HEK293 (cell line): ENCODE measurements around the gene HOXB8.

ENCODE experiments used
- CTCF ChIA-PET: fragments of 350-600 bp; formaldehyde crosslinking; extraction: SDS; loops from one replicate; lab custom pipeline; 2021; ENCODE audit warnings: antibody characterized with exemption; lab: Yijun Ruan, JAX
- POLR2A ChIA-PET: fragments of 300-600 bp; formaldehyde crosslinking; extraction: SDS; loops from one replicate; lab custom pipeline; 2020; ENCODE audit warnings: antibody characterized with exemption, inconsistent platforms; lab: Yijun Ruan, JAX
- H3K27ac ChIP-seq: fragments of 200-500 bp; sonication (Bioruptor generic); 2 replicates; pipeline ENCODE4 v1.5.1; 2014; ENCODE audit warnings: low read depth, low read length, control low read depth, inconsistent platforms; ENCODE audit errors: extremely low read depth
- H3K36me3 ChIP-seq, 2 experiments: fragments of 200-500 bp in 1 of 2; sonication (Bioruptor generic) in 1 of 2; 1 replicate in 1 of 2; 2 replicates in 1 of 2; pipeline ENCODE4 v1.5.1; 2014 to 2017; ENCODE audit warnings: inconsistent platforms in 2 of 2, low read length in 2 of 2; ENCODE audit not compliant: control insufficient read depth in 2 of 2, insufficient read depth in 1 of 2
- H3K4me1 ChIP-seq: fragments of 200-500 bp; sonication (Bioruptor generic); 2 replicates; pipeline ENCODE4 v1.5.1; 2014; ENCODE audit warnings: mild to moderate bottlenecking, low read length, inconsistent platforms; ENCODE audit not compliant: control insufficient read depth, insufficient read depth
- H3K4me3 ChIP-seq: 2 replicates; pipeline ENCODE4 v1.5.1; 2011; ENCODE audit warnings: low read depth, mild to moderate bottlenecking, control low read depth, low read length, moderate library complexity
- H3K9me3 ChIP-seq: fragments of 200-500 bp; sonication (Bioruptor generic); 2 replicates; pipeline ENCODE4 v1.5.1; 2014; ENCODE audit warnings: low read depth, low read length, inconsistent platforms; ENCODE audit not compliant: control insufficient read depth, insufficient read depth
- KLF10 ChIP-seq: fragments of 450-650 bp; IDR thresholded peaks from 2 replicates; pipeline ENCODE4 v1.5.1; 2018; ENCODE audit warnings: missing biosample characterization, mild to moderate bottlenecking, missing genetic modification characterization
- KLF16 ChIP-seq: fragments of 450-650 bp; formaldehyde crosslinking; IDR thresholded peaks from 2 replicates; pipeline ENCODE4 v1.5.1; 2017; ENCODE audit warnings: missing biosample characterization, missing genetic modification characterization
- MYNN ChIP-seq: fragments of 450-650 bp; formaldehyde crosslinking; IDR thresholded peaks from 2 replicates; pipeline ENCODE4 v1.5.1; 2016; ENCODE audit warnings: missing biosample characterization, missing genetic modification characterization, borderline replicate concordance
- PRDM1 ChIP-seq: fragments of 450-650 bp; formaldehyde crosslinking; IDR thresholded peaks from 2 replicates; pipeline ENCODE4; 2016; ENCODE audit warnings: missing biosample characterization, missing genetic modification characterization
- WT1 ChIP-seq: fragments of 450-650 bp; formaldehyde crosslinking; IDR thresholded peaks from 2 replicates; pipeline ENCODE4 v1.5.1; 2016; ENCODE audit warnings: missing biosample characterization, missing genetic modification characterization
- ZBTB7A ChIP-seq: fragments of 450-650 bp; formaldehyde crosslinking; IDR thresholded peaks from 2 replicates; pipeline ENCODE4 v1.5.1; 2016; ENCODE audit warnings: low read depth, missing biosample characterization, missing genetic modification characterization
- ZBTB8A ChIP-seq: fragments of 450-650 bp; formaldehyde crosslinking; IDR thresholded peaks from 2 replicates; pipeline ENCODE4 v1.5.1; 2016; ENCODE audit warnings: missing biosample characterization, missing genetic modification characterization
- ZFHX2 ChIP-seq: fragments of 450-650 bp; formaldehyde crosslinking; conservative IDR thresholded peaks from 2 replicates; pipeline ENCODE4 v1.5.1; 2016; ENCODE audit warnings: missing biosample characterization, missing genetic modification characterization
- ZFP41 ChIP-seq: fragments of 450-650 bp; formaldehyde crosslinking; IDR thresholded peaks from 2 replicates; pipeline ENCODE4 v1.5.1; 2016; ENCODE audit warnings: missing biosample characterization, missing genetic modification characterization, borderline replicate concordance
- ZNF341 ChIP-seq: fragments of 450-650 bp; formaldehyde crosslinking; IDR thresholded peaks from 2 replicates; pipeline ENCODE4; 2016; ENCODE audit warnings: low read depth, missing biosample characterization, missing genetic modification characterization
- ZNF561 ChIP-seq: fragments of 450-650 bp; IDR thresholded peaks from 2 replicates; pipeline ENCODE4 v1.5.1; 2018; ENCODE audit warnings: missing biosample characterization, missing genetic modification characterization, borderline replicate concordance
- ZNF596 ChIP-seq: fragments of 450-650 bp; IDR thresholded peaks from 2 replicates; pipeline ENCODE4 v1.5.0; 2018; ENCODE audit warnings: missing biosample characterization, mild to moderate bottlenecking, missing genetic modification characterization, moderate library complexity
- ZNF664 ChIP-seq: fragments of 450-650 bp; formaldehyde crosslinking; IDR thresholded peaks from 2 replicates; pipeline ENCODE4 v1.5.1; 2016; ENCODE audit warnings: missing biosample characterization, missing genetic modification characterization
- ZNF785 ChIP-seq: fragments of 450-650 bp; formaldehyde crosslinking; IDR thresholded peaks from 2 replicates; pipeline ENCODE4 v1.5.1; 2016; ENCODE audit warnings: missing biosample characterization, missing genetic modification characterization
- TF ChIP-seq, protein P1 (sequence below): fragments of 450-650 bp; formaldehyde crosslinking; IDR thresholded peaks from 2 replicates; pipeline ENCODE4 v1.5.1; 2016; ENCODE audit warnings: missing biosample characterization, missing genetic modification characterization
- TF ChIP-seq, protein P2 (sequence below): fragments of 450-650 bp; formaldehyde crosslinking; IDR thresholded peaks from 2 replicates; pipeline ENCODE4 v1.5.1; 2016; ENCODE audit warnings: missing biosample characterization, missing genetic modification characterization
- TF ChIP-seq, protein P3 (sequence below): fragments of 450-650 bp; formaldehyde crosslinking; IDR thresholded peaks from 2 replicates; pipeline ENCODE4 v1.5.1; 2017; ENCODE audit warnings: missing biosample characterization, missing genetic modification characterization
- TF ChIP-seq, protein P4 (sequence below): fragments of 450-650 bp; formaldehyde crosslinking; IDR thresholded peaks from 2 replicates; pipeline ENCODE4 v1.5.1; 2017; ENCODE audit warnings: missing biosample characterization, missing genetic modification characterization
- TF ChIP-seq, protein P5 (sequence below): fragments of 450-650 bp; formaldehyde crosslinking; IDR thresholded peaks from 2 replicates; pipeline ENCODE4 v1.5.1; 2017; ENCODE audit warnings: missing biosample characterization, missing genetic modification characterization
- TF ChIP-seq, protein P6 (sequence below): fragments of 450-650 bp; formaldehyde crosslinking; IDR thresholded peaks from 2 replicates; pipeline ENCODE4 v1.5.1; 2016; ENCODE audit warnings: missing biosample characterization, missing genetic modification characterization

Gene HOXB8

DNA sequence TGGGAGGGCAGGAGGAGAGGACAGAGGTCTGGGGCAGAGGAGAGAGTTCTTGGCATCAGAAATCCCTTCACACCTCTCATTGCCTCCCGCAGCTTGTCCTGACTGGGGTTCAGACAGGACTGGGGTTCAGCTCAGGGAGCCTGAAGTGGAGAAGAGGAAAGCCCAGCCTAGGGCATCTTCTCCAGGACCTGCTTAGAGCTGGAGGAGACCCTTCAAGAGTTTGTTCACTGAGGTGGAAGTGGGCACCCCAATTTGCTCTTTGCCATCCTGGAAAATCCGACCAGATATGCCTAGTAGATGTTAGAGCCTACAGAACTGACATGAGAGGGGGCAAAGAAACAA, 27.0 kb downstream of the HOXB8 start:
- TF ChIP-seq ZNF596 (tag by site-specific recombination) (0 out of 2 replicates have a peak, but pooled peaks have one; percentile 9), ZNF785 (tag by site-specific recombination) (no peak), ZFP41 (no peak)
- TF ChIP-seq, protein P1, sequence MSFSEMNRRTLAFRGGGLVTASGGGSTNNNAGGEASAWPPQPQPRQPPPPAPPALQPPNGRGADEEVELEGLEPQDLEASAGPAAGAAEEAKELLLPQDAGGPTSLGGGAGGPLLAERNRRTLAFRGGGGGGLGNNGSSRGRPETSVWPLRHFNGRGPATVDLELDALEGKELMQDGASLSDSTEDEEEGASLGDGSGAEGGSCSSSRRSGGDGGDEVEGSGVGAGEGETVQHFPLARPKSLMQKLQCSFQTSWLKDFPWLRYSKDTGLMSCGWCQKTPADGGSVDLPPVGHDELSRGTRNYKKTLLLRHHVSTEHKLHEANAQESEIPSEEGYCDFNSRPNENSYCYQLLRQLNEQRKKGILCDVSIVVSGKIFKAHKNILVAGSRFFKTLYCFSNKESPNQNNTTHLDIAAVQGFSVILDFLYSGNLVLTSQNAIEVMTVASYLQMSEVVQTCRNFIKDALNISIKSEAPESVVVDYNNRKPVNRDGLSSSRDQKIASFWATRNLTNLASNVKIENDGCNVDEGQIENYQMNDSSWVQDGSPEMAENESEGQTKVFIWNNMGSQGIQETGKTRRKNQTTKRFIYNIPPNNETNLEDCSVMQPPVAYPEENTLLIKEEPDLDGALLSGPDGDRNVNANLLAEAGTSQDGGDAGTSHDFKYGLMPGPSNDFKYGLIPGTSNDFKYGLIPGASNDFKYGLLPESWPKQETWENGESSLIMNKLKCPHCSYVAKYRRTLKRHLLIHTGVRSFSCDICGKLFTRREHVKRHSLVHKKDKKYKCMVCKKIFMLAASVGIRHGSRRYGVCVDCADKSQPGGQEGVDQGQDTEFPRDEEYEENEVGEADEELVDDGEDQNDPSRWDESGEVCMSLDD (tag by site-specific recombination) = peak; percentile 59; the same call in 1 of the 2 replicates
- TF ChIP-seq, protein P2, sequence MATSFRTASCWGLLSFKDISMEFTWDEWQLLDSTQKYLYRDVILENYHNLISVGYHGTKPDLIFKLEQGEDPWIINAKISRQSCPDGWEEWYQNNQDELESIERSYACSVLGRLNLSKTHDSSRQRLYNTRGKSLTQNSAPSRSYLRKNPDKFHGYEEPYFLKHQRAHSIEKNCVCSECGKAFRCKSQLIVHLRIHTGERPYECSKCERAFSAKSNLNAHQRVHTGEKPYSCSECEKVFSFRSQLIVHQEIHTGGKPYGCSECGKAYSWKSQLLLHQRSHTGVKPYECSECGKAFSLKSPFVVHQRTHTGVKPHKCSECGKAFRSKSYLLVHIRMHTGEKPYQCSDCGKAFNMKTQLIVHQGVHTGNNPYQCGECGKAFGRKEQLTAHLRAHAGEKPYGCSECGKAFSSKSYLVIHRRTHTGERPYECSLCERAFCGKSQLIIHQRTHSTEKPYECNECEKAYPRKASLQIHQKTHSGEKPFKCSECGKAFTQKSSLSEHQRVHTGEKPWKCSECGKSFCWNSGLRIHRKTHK (tag by site-specific recombination) = no peak
- ChIA-PET POLR2A (interaction anchor here (0.8 to 2.4 kb wide), 7 partner anchors 9 to 88 kb away, joined by 3 to 9 read pairs (median 4); no protein-coding TSS in a partner anchor), CTCF (interaction anchor here (0.7 to 3.2 kb wide), 17 partner anchors 25 to 374 kb away, joined by 3 to 18 read pairs (median 5); no protein-coding TSS in a partner anchor)
- H3K9me3 ChIP-seq = no peaks in the 10 kb centered on the region
- H3K36me3 ChIP-seq = peaks cover 0 to 33% of the 10 kb centered on the region in 2 experiments; a peak in 2 of 3 replicates
- no peak overlapping the region for H3K4me3 ChIP-seq
- H3K27ac ChIP-seq = peak overlapping the region; percentile 92
- peaks cover 46% of the 10 kb centered on the region for H3K4me1 ChIP-seq

DNA sequence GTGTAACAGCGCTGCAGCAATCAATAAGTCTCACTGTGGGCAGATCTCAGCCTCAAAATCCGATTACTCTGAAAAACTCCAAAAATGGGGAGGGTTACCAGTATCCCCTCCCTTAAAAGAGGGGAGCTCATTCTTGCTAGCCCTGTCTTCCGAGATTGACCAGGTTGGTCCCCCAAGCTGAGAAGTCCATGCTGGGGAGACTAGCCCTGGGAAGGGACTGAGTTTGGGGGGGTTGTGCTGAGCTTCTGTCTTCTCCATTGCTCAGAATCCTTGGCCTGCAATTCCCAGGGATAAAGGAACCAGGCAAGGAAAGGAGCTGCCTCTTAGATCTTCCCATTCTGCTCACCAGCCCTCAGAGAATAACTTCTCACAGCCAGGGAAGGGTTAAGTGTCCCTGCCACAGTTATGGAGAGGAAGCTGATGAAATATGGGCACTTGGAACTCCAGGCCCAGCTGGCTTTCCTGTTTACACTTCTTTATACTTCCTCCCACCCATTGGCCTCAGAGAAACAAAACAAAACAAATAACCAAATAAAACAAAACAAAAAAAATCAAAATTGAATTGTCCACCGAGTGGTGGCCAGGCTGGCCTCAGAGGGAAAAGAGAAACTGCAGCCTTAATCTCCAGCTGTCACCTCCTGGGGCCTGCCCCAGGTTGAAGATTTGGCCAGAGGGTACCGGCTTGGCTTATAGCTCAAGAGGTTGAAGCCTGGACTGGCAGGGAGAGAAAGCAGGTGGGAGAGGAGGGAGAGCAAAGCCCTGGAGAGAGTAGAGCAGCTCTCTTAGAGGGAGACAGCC, 27.6 kb downstream of the HOXB8 start:
- H3K4me1 ChIP-seq = peaks cover 50% of the 10 kb centered on the region
- H3K4me3 ChIP-seq = no peak overlapping the region
- POLR2A ChIA-PET = interaction anchor here (0.5 to 2.4 kb wide), 8 partner anchors 9 to 410 kb away, joined by 3 to 9 read pairs (median 4); partner anchors contain the start of gene IGF2BP1
- CTCF ChIA-PET = interaction anchor here (0.6 to 3.2 kb wide), 21 partner anchors 22 to 652 kb away, joined by 3 to 18 read pairs (median 3); no protein-coding TSS in a partner anchor
- H3K9me3 ChIP-seq = no peaks in the 10 kb centered on the region
- H3K36me3 ChIP-seq = peaks cover 0 to 33% of the 10 kb centered on the region in 2 experiments; a peak in 2 of 3 replicates
- peak overlapping the region; percentile 92 for H3K27ac ChIP-seq
- TF ChIP-seq, protein P3, sequence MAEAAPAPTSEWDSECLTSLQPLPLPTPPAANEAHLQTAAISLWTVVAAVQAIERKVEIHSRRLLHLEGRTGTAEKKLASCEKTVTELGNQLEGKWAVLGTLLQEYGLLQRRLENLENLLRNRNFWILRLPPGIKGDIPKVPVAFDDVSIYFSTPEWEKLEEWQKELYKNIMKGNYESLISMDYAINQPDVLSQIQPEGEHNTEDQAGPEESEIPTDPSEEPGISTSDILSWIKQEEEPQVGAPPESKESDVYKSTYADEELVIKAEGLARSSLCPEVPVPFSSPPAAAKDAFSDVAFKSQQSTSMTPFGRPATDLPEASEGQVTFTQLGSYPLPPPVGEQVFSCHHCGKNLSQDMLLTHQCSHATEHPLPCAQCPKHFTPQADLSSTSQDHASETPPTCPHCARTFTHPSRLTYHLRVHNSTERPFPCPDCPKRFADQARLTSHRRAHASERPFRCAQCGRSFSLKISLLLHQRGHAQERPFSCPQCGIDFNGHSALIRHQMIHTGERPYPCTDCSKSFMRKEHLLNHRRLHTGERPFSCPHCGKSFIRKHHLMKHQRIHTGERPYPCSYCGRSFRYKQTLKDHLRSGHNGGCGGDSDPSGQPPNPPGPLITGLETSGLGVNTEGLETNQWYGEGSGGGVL = peak; percentile 51; the same call in 1 of the 2 replicates
- TF ChIP-seq PRDM1 (tag by site-specific recombination) (peak; percentile 97), KLF16 (tag by site-specific recombination) (peak; percentile 63; the same call in 1 of the 2 replicates), ZBTB7A (no peak), ZNF664 (tag by site-specific recombination) (0 out of 2 replicates have a peak, but pooled peaks have one; percentile 4), ZBTB8A (peak; percentile 69), KLF10 (tag by site-specific recombination) (peak; percentile 53; the same call in 1 of the 2 replicates), MYNN (tag by site-specific recombination) (no peak), ZFHX2 (tag by site-specific recombination) (peak; percentile 51), ZNF561 (peak; percentile 67; the same call in 1 of the 2 replicates), WT1 (tag by site-specific recombination) (peak; percentile 51; the same call in 1 of the 2 replicates), ZNF341 (tag by site-specific recombination) (peak; percentile 50)
- TF ChIP-seq, protein P4, sequence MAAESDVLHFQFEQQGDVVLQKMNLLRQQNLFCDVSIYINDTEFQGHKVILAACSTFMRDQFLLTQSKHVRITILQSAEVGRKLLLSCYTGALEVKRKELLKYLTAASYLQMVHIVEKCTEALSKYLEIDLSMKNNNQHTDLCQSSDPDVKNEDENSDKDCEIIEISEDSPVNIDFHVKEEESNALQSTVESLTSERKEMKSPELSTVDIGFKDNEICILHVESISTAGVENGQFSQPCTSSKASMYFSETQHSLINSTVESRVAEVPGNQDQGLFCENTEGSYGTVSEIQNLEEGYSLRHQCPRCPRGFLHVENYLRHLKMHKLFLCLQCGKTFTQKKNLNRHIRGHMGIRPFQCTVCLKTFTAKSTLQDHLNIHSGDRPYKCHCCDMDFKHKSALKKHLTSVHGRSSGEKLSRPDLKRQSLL (tag by site-specific recombination) = 0 out of 2 replicates have a peak, but pooled peaks have one; percentile 74
- TF ChIP-seq, protein P5, sequence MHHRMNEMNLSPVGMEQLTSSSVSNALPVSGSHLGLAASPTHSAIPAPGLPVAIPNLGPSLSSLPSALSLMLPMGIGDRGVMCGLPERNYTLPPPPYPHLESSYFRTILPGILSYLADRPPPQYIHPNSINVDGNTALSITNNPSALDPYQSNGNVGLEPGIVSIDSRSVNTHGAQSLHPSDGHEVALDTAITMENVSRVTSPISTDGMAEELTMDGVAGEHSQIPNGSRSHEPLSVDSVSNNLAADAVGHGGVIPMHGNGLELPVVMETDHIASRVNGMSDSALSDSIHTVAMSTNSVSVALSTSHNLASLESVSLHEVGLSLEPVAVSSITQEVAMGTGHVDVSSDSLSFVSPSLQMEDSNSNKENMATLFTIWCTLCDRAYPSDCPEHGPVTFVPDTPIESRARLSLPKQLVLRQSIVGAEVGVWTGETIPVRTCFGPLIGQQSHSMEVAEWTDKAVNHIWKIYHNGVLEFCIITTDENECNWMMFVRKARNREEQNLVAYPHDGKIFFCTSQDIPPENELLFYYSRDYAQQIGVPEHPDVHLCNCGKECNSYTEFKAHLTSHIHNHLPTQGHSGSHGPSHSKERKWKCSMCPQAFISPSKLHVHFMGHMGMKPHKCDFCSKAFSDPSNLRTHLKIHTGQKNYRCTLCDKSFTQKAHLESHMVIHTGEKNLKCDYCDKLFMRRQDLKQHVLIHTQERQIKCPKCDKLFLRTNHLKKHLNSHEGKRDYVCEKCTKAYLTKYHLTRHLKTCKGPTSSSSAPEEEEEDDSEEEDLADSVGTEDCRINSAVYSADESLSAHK = peak; percentile 85
- TF ChIP-seq, protein P6, sequence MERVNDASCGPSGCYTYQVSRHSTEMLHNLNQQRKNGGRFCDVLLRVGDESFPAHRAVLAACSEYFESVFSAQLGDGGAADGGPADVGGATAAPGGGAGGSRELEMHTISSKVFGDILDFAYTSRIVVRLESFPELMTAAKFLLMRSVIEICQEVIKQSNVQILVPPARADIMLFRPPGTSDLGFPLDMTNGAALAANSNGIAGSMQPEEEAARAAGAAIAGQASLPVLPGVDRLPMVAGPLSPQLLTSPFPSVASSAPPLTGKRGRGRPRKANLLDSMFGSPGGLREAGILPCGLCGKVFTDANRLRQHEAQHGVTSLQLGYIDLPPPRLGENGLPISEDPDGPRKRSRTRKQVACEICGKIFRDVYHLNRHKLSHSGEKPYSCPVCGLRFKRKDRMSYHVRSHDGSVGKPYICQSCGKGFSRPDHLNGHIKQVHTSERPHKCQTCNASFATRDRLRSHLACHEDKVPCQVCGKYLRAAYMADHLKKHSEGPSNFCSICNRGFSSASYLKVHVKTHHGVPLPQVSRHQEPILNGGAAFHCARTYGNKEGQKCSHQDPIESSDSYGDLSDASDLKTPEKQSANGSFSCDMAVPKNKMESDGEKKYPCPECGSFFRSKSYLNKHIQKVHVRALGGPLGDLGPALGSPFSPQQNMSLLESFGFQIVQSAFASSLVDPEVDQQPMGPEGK (tag by site-specific recombination) = peak; percentile 70
